K562 (cell line): ENCODE measurements around the gene RHBDF2. TPM values are rescaled to one million over a fixed set of nuclear protein-coding genes. Genes with fewer than 3 reads are reported as not detected.
A peak's percentile ranks its signal among the peaks of the same experiment; 100 is the strongest.

Experiments
- ARNT ChIP-seq, 2 experiments: fragments of 450-650 bp; IDR thresholded peaks; 2 replicates each; pipeline ENCODE4 v1.6.1; 2016; ENCODE audit warnings: mild to moderate bottlenecking in 1 of 2
- BCOR ChIP-seq: fragments of 450-650 bp; IDR thresholded peaks from 2 replicates; pipeline ENCODE4 v1.6.1; 2016
- BHLHE40 ChIP-seq: IDR thresholded peaks from 2 replicates; pipeline ENCODE4 v1.6.1; 2011; ENCODE audit warnings: low read length, improper control_type of control experiment
- E2F8 ChIP-seq: fragments of 450-650 bp; IDR thresholded peaks from 2 replicates; pipeline ENCODE4 v1.7.1; 2018; ENCODE audit warnings: mild to moderate bottlenecking, low read depth; ENCODE audit not compliant: partially characterized antibody
- EHMT2 ChIP-seq: fragments of 450-650 bp; IDR thresholded peaks from 2 replicates; pipeline ENCODE4 v1.6.1; 2018; ENCODE audit warnings: antibody characterized with exemption
- EWSR1 ChIP-seq: fragments of 450-650 bp; IDR thresholded peaks from 2 replicates; pipeline ENCODE4 v1.6.1; 2018; ENCODE audit warnings: borderline replicate concordance, mild to moderate bottlenecking, low read depth, moderate library complexity; ENCODE audit not compliant: partially characterized antibody
- FOXP4 ChIP-seq: sonication (generic); formaldehyde crosslinking; IDR thresholded peaks from 2 replicates; pipeline ENCODE4 v1.8.0; 2022; ENCODE audit warnings: mild to moderate bottlenecking, missing genetic modification reagents, borderline replicate concordance
- KAT7 ChIP-seq: sonication (generic); formaldehyde crosslinking; IDR thresholded peaks from 2 replicates; pipeline ENCODE4 v1.8.0; 2022; ENCODE audit warnings: missing genetic modification reagents, mild to moderate bottlenecking, borderline replicate concordance
- KLF1 ChIP-seq: fragments of 450-650 bp; IDR thresholded peaks from 2 replicates; pipeline ENCODE4 v1.6.1; 2016; ENCODE audit warnings: missing genetic modification characterization, missing compliant biosample characterization
- LEF1 ChIP-seq: fragments of 450-650 bp; IDR thresholded peaks from 2 replicates; pipeline ENCODE4 v1.6.1; 2016; ENCODE audit warnings: mild to moderate bottlenecking
- NR2F6 ChIP-seq: fragments of 450-650 bp; formaldehyde crosslinking; IDR thresholded peaks from 2 replicates; pipeline ENCODE4 v1.4.0; 2020; ENCODE audit warnings: mild to moderate bottlenecking
- POLR2A ChIP-seq: fragments of 450-650 bp; conservative IDR thresholded peaks from 2 replicates; pipeline ENCODE4 v1.6.1; 2016
- PTRF ChIP-seq: fragments of 450-650 bp; IDR thresholded peaks from 2 replicates; pipeline ENCODE4 v1.6.1; 2016; ENCODE audit warnings: mild to moderate bottlenecking, missing genetic modification characterization, missing compliant biosample characterization
- SIN3A ChIP-seq, 2 experiments: fragments of 150-350 bp in 1 of 2; IDR thresholded peaks; 2 replicates each; pipeline ENCODE4 v1.6.1; 2011 to 2016; ENCODE audit warnings: borderline replicate concordance in 2 of 2, low read depth in 2 of 2, low read length in 2 of 2, mild to moderate bottlenecking in 2 of 2, moderate library complexity in 2 of 2; ENCODE audit not compliant: control insufficient read depth in 1 of 2
- STAG1 ChIP-seq: sonication (generic); formaldehyde crosslinking; IDR thresholded peaks from 2 replicates; pipeline ENCODE4 v1.5.0; 2020; ENCODE audit warnings: missing genetic modification reagents, borderline replicate concordance
- TCF7L2 ChIP-seq: fragments of 150-350 bp; IDR thresholded peaks from 2 replicates; pipeline ENCODE4 v1.6.1; 2016; ENCODE audit warnings: low read depth, mild to moderate bottlenecking, low read length, moderate library complexity
- TFE3 ChIP-seq: fragments of 450-650 bp; formaldehyde crosslinking; IDR thresholded peaks from 2 replicates; pipeline ENCODE4 v1.4.0; 2020; ENCODE audit warnings: mild to moderate bottlenecking, mixed read lengths
- USF2 ChIP-seq: sonication (generic); formaldehyde crosslinking; IDR thresholded peaks from 2 replicates; pipeline ENCODE4 v1.5.0; 2020; ENCODE audit warnings: missing genetic modification reagents
- XRCC3 ChIP-seq: fragments of 450-650 bp; IDR thresholded peaks from 2 replicates; pipeline ENCODE4 v1.6.1; 2017; ENCODE audit warnings: mild to moderate bottlenecking, moderate library complexity
- ZBED1 ChIP-seq: IDR thresholded peaks from 2 replicates; pipeline ENCODE4 v1.6.1; 2014
- ZBTB7A ChIP-seq: IDR thresholded peaks from 2 replicates; pipeline ENCODE4 v1.6.1; 2011; ENCODE audit warnings: low read depth, mild to moderate bottlenecking, low read length, moderate library complexity, borderline replicate concordance; ENCODE audit not compliant: control insufficient read depth
- ZNF224 ChIP-seq: sonication (generic); formaldehyde crosslinking; IDR thresholded peaks from 2 replicates; pipeline ENCODE4 v1.8.0; 2022; ENCODE audit warnings: mild to moderate bottlenecking, missing genetic modification reagents
- ZNF274 ChIP-seq: IDR thresholded peaks from 2 replicates; pipeline ENCODE4 v1.6.1; 2011; ENCODE audit warnings: low read depth, mild to moderate bottlenecking, low read length, moderate library complexity, borderline replicate concordance
- polyA plus RNA-seq, 8 experiments: library from polyadenylated mRNA; depleted of rRNA in 4 of 8; stranded (reverse) in 5 of 8; unstranded in 3 of 8; fragments of >200 nt; fragmentation: Nextera tagmentation in 2 of 8; fragmentation: Illumina TruSeq in 1 of 8; extraction: Ambion mirVana in 2 of 8; extraction: Trizol in 1 of 8; gene quantifications; 2 replicates each; pipeline versions ENCODE4 v1.2.1 to v1.2.3, GENCODE V29; 2011 to 2014; ENCODE audit warnings: inconsistent platforms in 1 of 8, missing spikeins in 1 of 8
- total RNA-seq, 7 experiments: library from RNA; depleted of rRNA in 6 of 7; stranded (reverse); fragments of >200 nt in 6 of 7; fragmentation: Illumina TruSeq in 2 of 7; extraction: Trizol in 2 of 7; gene quantifications; 2 replicates each; pipeline versions ENCODE4 v1.2.1 to v1.2.3, GENCODE V29; 2011 to 2021; ENCODE audit warnings: low replicate concordance in 1 of 7

The RHBDF2 gene
- total and polyA plus RNA-seq, 9 of the 15 experiments (the other 6 are each of a cell fraction or from before 2014, with no cell fraction given), result 0.04 to 2.8 (median 1.1) TPM

GRCh38 chr17:76445697-76446448 is 55.4 kb downstream of the RHBDF2 start (continued):
- TF ChIP-seq USF2 (CRISPR knock-in tag) (peak; percentile 57), ARNT (IDR thresholded peaks at IDR 0.05) (no peak), KLF1 (tag) (no peak), LEF1 (no peak), SIN3A (IDR thresholded peaks at IDR 0.05; ENCODE audit: borderline replicate concordance in 2 of 2, control insufficient read depth in 1 of 2, low read depth in 2 of 2, low read length in 2 of 2) (no peak), ZBED1 (no peak), STAG1 (CRISPR knock-in tag) (no peak), EHMT2 (no peak), FOXP4 (CRISPR knock-in tag) (no peak), TFE3 (peak; percentile 11; the same call in 1 of the 2 replicates), EWSR1 (no peak), E2F8 (no peak), PTRF (tag) (no peak), NR2F6 (no peak), POLR2A (no peak), KAT7 (CRISPR knock-in tag) (0 out of 2 replicates have a peak, but pooled peaks have one; percentile 42), TCF7L2 (no peak), ZBTB7A (no peak), XRCC3 (no peak), ZNF274 (no peak), BCOR (no peak), BHLHE40 (peak; percentile 60), ZNF224 (no peak)
